NCI-H187 treated with DMSO at 0.1 percent for 48 hours (cell line): ENCODE results near the gene CACNA1I.

ENCODE experiments used
- DNase-seq: peaks from one replicate; lab custom pipeline; 2025; lab: John Stamatoyannopoulos, UW

The CACNA1I gene

GRCh38 chr22:39625569-39626537 is 55.3 kb downstream of the CACNA1I start:
- DNase-seq: no peak

GRCh38 chr22:39627208-39627607 is 56.7 kb downstream of the CACNA1I start:
- no peak for DNase-seq

- no peak for DNase-seq
Measured at GRCh38 chr22:39627865-39628562, 57.5 kb downstream of the CACNA1I start.

- no peak for DNase-seq
Measured at GRCh38 chr22:39628563-39629080, 58.1 kb downstream of the CACNA1I start.

GRCh38 chr22:39629851-39630250 is 59.3 kb downstream of the CACNA1I start:
- DNase-seq: no peak

- no peak for DNase-seq
Measured at GRCh38 chr22:39630721-39631120, 60.2 kb downstream of the CACNA1I start.

GRCh38 chr22:39631381-39632286 is 61.1 kb downstream of the CACNA1I start:
- no peak for DNase-seq

GRCh38 chr22:39634530-39635405 is 64.2 kb downstream of the CACNA1I start:
- no peak for DNase-seq

- DNase-seq: no peak
Measured at GRCh38 chr22:39635719-39636118, 65.2 kb downstream of the CACNA1I start.

- no peak for DNase-seq
Measured at GRCh38 chr22:39638958-39639357, 68.4 kb downstream of the CACNA1I start.

GRCh38 chr22:39641660-39642310 is 71.2 kb downstream of the CACNA1I start:
- DNase-seq: no peak

GRCh38 chr22:39643311-39644083 is 72.9 kb downstream of the CACNA1I start:
- DNase-seq: no peak

- DNase-seq: no peak
Measured at GRCh38 chr22:39645532-39645931, 75.0 kb downstream of the CACNA1I start.

GRCh38 chr22:39646398-39647063 is 76.0 kb downstream of the CACNA1I start:
- DNase-seq: no peak

GRCh38 chr22:39647836-39648629 is 77.5 kb downstream of the CACNA1I start:
- no peak for DNase-seq

- no peak for DNase-seq
Measured at GRCh38 chr22:39648630-39648950, 78.0 kb downstream of the CACNA1I start.

- no peak for DNase-seq
Measured at GRCh38 chr22:39649500-39650089, 79.0 kb downstream of the CACNA1I start.
